HL-60 (cell line): ENCODE data around the gene BCAR1.

Source experiments
- GABPA ChIP-seq: IDR thresholded peaks from 2 replicates; pipeline ENCODE4 v1.6.1; 2012; ENCODE audit warnings: low read depth
- POLR2AphosphoS5 ChIP-seq: IDR thresholded peaks from 2 replicates; pipeline ENCODE4 v1.6.1; 2012; ENCODE audit warnings: low read depth
- SPI1 ChIP-seq: IDR thresholded peaks from 2 replicates; pipeline ENCODE4 v1.6.1; 2012; ENCODE audit warnings: low read depth, mild to moderate bottlenecking, borderline replicate concordance
- TF ChIP-seq, protein P1 (sequence below): IDR thresholded peaks from one replicate; pipeline ENCODE4 v1.5.1; 2011; ENCODE audit warnings: low read length, control low read depth, inconsistent platforms; ENCODE audit not compliant: insufficient read depth
- TF ChIP-seq, protein P2 (sequence below): IDR thresholded peaks from 2 replicates; pipeline ENCODE4 v1.6.1; 2012; ENCODE audit warnings: low read depth; ENCODE audit not compliant: insufficient replicate concordance

DNA sequence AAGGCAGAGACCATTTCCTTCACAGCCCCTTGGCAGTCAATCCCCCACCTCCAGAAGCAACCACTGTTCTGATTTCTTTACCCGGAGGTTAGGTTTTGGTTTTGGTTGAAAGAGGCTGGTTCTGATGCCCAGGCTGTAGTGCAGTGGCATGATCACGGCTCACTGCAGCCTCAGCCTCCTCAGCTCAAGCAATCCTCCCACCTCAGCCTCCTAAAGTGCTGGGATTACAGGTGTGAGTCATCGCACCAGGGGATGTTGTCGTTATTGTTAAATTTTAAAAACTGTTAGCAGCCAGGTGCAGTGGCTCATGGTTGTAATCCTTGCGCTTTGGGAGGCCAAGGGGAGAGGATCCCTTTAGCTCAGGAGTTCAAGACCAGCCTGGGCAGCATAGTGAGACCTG lies 41.5 kb downstream of the BCAR1 start:
- TF ChIP-seq POLR2AphosphoS5 (no peak), GABPA (no peak), SPI1 (no peak)
- TF ChIP-seq, protein P1, sequence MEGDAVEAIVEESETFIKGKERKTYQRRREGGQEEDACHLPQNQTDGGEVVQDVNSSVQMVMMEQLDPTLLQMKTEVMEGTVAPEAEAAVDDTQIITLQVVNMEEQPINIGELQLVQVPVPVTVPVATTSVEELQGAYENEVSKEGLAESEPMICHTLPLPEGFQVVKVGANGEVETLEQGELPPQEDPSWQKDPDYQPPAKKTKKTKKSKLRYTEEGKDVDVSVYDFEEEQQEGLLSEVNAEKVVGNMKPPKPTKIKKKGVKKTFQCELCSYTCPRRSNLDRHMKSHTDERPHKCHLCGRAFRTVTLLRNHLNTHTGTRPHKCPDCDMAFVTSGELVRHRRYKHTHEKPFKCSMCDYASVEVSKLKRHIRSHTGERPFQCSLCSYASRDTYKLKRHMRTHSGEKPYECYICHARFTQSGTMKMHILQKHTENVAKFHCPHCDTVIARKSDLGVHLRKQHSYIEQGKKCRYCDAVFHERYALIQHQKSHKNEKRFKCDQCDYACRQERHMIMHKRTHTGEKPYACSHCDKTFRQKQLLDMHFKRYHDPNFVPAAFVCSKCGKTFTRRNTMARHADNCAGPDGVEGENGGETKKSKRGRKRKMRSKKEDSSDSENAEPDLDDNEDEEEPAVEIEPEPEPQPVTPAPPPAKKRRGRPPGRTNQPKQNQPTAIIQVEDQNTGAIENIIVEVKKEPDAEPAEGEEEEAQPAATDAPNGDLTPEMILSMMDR, result no peak
- TF ChIP-seq, protein P2, sequence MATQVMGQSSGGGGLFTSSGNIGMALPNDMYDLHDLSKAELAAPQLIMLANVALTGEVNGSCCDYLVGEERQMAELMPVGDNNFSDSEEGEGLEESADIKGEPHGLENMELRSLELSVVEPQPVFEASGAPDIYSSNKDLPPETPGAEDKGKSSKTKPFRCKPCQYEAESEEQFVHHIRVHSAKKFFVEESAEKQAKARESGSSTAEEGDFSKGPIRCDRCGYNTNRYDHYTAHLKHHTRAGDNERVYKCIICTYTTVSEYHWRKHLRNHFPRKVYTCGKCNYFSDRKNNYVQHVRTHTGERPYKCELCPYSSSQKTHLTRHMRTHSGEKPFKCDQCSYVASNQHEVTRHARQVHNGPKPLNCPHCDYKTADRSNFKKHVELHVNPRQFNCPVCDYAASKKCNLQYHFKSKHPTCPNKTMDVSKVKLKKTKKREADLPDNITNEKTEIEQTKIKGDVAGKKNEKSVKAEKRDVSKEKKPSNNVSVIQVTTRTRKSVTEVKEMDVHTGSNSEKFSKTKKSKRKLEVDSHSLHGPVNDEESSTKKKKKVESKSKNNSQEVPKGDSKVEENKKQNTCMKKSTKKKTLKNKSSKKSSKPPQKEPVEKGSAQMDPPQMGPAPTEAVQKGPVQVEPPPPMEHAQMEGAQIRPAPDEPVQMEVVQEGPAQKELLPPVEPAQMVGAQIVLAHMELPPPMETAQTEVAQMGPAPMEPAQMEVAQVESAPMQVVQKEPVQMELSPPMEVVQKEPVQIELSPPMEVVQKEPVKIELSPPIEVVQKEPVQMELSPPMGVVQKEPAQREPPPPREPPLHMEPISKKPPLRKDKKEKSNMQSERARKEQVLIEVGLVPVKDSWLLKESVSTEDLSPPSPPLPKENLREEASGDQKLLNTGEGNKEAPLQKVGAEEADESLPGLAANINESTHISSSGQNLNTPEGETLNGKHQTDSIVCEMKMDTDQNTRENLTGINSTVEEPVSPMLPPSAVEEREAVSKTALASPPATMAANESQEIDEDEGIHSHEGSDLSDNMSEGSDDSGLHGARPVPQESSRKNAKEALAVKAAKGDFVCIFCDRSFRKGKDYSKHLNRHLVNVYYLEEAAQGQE, result no peak
